ENCODE data around the gene IQCH.
"Not testable (repeated sequence)": the region's sequence is repeated elsewhere in the genome, so short reads cannot be mapped to it uniquely, and the experiment has no call there.

Gene IQCH

GRCh38 chr15:67246606-67247005 is 8.0 kb upstream of the IQCH start:
- DNase-seq (ENCODE audit: low spot score) = not testable (repeated sequence)

DNA sequence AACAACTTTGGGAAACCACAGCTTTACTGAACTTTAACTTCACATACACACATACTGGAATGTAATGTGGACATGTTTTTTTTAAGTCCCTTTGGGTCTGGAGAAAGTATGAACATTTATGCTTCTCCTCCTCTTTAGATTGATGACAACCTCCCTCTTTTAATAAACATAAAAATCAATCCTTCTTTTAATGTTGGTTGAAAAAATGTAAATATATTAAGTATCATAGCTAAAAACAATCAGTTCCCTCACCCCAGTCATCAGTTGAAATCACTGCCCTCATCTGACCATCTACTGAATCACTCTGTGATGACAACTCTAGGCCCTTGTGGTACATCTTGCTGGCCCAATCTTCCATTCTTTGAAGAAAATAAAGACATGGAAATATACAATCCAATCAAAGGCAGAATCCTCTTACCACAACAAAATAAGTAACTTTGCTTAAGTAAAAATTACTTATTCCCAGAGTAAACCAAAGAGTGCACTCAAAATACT is 6.5 kb upstream of the IQCH start:
- no peak for DNase-seq (ENCODE audit: low spot score)

DNA sequence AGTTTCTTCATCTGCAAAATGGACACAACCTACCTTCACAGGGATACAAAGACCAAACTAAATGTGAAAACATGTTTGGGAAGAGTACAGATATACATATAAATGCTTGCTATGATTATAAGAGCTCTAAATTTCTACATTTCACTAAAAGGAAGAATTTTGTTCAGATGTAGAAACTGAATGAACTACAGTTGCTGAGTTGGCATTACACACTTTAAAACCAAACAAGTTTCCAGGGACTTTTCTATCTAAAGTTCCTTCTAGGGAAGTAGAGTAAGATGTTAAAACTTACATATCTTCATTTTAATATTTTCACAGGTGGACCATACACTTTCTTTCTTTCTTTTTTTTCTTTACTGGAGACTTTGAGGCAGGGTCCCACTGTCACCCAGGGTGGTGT is 4.8 kb upstream of the IQCH start:
- no peak for DNase-seq (ENCODE audit: low spot score)

DNA sequence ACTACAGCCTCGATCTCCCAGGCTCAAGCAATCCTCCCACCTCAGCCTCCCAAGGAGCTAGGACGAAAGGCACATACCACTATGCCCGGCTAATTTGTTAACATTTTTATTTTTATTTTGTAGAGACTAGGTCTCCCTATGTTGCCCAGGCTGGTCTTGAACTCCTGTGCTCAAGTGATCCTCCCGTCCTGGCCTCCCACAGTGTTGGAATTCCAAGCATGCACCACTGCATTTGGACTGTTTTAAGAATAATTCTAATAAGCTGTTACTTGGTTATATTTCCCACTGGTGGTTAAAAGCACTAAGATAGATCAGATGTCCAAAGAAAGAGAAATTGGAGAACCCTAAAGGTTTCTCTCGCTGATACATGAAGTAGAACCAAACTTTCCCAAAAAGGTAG is 3.3 kb upstream of the IQCH start:
- DNase-seq (ENCODE audit: low spot score) = no peak

DNA sequence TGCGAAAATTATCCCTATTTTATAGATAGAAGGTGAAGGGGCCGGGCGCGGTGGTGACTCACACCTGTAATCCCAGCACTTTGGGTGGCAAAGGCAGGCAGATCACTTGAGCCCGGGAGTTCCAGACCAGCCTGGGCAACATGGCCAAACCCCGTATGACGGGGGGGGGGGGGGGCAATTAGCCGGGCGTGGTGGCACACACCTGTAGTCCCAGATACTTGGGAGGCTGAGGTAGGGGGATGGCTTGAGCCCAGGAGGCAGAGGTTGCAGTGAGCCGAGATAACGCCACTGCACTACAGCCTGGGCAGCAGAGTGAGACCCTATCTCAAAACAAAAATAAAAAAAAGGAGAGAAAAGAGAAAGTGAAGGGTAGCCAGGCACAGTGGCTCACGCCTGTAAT is 1.5 kb upstream of the IQCH start:
- no peak for DNase-seq (ENCODE audit: low spot score)

GRCh38 chr15:67253549-67254237 is 893 bp upstream of the IQCH start:
- peak; percentile 3 for DNase-seq (ENCODE audit: low spot score)

GRCh38 chr15:67256051-67256450 is 1.5 kb downstream of the IQCH start:
- DNase-seq (ENCODE audit: low spot score) = no peak

DNA sequence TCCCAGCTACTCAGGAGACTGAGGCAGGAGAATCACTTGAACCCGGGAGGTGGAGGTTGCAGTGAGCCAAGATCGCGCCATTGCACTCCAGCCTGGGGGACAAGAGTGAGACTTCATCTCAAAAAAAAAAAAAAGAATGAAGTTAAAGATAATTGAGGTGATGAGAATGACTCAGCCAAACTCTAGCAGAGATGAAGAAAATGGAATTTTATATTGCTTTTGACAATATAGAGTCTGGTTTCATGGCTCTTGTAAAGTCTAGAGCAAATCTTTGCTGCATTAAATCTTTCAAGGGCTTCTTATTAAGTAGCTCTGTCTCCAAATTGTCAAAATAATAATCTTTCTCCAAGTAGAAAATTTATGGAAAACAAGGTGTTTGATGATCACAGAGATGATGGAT is 3.8 kb downstream of the IQCH start:
- not testable (repeated sequence) for DNase-seq (ENCODE audit: low spot score)

- no peak for DNase-seq (ENCODE audit: low spot score)
These were observed 4.8 kb downstream of the IQCH start for GRCh38 chr15:67259379-67259778.

- DNase-seq (ENCODE audit: low spot score) = no peak
These were observed 5.2 kb downstream of the IQCH start for GRCh38 chr15:67259806-67260205.

- no peak for DNase-seq (ENCODE audit: low spot score)
These were observed 12.3 kb downstream of the IQCH start for GRCh38 chr15:67266870-67267269.

DNA sequence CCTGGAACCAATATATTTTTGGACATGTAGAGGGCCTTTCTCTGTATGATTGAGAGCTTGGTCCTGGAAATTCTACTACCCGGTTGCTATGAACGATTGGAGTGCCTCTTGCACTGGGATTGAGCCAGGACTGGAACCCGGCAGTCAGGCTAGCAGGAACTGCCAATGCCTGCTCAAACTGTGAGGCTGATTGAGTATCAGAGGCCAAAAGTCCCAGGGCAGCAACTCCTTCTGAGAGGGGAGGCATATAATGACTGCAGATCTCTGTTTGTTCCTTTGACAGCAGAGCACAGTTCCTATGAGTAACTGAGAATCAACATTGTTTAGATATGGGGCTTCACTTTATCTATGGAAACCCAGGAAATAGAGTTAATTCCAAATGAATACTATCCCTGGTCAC is 12.9 kb downstream of the IQCH start:
- DNase-seq (ENCODE audit: low spot score) = no peak

GRCh38 chr15:67267951-67268941 is 13.7 kb downstream of the IQCH start:
- no peak for DNase-seq (ENCODE audit: low spot score)

GRCh38 chr15:67274236-67274635 is 19.6 kb downstream of the IQCH start:
- DNase-seq (ENCODE audit: low spot score) = no peak

DNA sequence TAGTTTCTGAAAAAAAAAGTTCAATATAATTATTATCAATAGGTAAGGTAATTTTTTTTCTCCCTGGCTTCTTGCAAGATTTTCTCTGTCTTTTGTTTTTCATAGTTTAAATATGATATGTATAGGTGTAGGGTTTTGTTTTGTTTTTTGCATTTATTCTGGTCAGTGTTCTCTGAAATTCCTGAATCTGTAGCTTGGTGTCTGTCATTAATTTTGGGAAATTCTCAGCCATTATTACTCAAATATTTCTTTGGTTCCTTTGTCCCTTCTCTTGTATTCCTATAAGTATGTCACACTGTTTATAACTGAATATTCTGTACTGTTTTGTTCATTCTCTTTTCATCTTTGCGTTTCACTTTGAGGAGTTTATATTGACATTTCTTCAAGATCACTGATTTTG is 22.1 kb downstream of the IQCH start:
- DNase-seq (ENCODE audit: low spot score) = no peak

DNA sequence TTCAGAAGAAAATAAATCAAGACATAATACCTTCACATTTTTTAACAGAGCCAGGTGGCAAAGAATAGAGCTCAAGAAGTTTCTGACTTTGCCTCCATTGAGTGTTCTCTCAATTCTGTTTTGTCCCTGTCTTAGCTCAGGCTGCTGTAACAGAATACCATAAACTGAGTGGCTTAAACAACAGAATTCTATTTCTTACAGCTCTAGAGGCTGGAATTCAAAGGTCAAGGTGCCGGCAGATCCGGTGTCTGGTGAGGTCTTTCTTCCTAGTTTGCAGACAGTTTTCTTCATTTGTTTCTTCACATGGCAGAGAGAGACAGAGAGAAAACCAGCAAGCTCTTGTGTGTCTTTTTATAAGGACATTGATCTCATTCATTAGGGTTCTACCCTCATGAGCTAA is 25.6 kb downstream of the IQCH start:
- no peak for DNase-seq (ENCODE audit: low spot score)

DNA sequence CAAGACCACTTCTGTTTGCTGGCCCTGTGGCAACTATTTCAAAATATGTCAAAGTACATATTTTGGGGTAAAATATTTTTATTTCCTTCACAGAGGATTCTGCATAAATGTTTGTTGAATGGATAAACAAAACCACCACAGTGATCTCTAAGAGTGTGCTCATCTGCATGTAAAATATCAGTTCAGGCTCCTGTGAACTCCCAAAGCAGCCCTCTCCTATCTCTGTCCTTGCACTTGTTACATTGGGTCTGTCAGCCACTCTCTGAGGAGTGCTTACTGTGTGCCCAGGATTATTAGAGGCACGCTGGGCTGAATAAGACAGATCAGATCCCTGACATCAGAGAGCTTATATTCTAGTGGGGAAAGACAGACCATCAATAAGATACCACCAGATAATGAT is 27.1 kb downstream of the IQCH start:
- no peak for DNase-seq (ENCODE audit: low spot score)

DNA sequence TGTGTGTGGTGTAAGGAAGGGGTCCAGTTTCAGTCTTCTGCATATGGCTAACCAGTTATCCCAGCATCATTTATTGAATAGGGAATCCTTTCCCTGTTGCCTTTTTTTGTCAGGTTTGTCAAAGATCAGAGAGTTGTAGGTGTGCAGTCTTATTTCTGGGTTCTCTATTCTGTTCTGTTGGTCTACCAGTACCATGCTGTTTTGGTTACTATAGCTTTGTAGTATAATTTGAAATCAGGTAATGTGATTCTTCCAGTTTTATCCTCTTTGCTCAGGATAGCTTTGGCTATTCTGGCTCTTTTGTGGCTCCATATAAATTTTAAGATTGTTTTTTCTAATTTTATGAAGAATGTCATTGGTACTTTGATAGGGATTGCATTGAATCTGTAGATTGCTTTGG is 31.0 kb downstream of the IQCH start:
- not testable (repeated sequence) for DNase-seq (ENCODE audit: low spot score)

- DNase-seq (ENCODE audit: low spot score) = not testable (repeated sequence)
These were observed 31.8 kb downstream of the IQCH start for GRCh38 chr15:67286400-67286799.

GRCh38 chr15:67290319-67290718 is 35.7 kb downstream of the IQCH start:
- DNase-seq (ENCODE audit: low spot score) = no peak

GRCh38 chr15:67296188-67296587 is 41.6 kb downstream of the IQCH start:
- DNase-seq (ENCODE audit: low spot score) = no peak

GRCh38 chr15:67296684-67297083 is 42.1 kb downstream of the IQCH start:
- no peak for DNase-seq (ENCODE audit: low spot score)

Measured in Ammon's horn (tissue), 1 donor.